HG02870 (cell line): Measurements from ENCODE around the gene SYT12.

ENCODE experiments used
- ATAC-seq: cut with Tn5 transposase; IDR thresholded peaks from one replicate; pipeline ENCODE4 v1.9.1; 2021; ENCODE audit warnings: mild to moderate bottlenecking, moderate library complexity; ENCODE audit not compliant: unreplicated experiment

The SYT12 gene

GRCh38 chr11:67054346-67054835, 31.5 kb downstream of the SYT12 start:
- no peak for ATAC-seq

GRCh38 chr11:67054836-67055523, 32.0 kb downstream of the SYT12 start:
- no peak for ATAC-seq

GRCh38 chr11:67055812-67056211, 32.9 kb downstream of the SYT12 start:
- ATAC-seq = no peak

DNA sequence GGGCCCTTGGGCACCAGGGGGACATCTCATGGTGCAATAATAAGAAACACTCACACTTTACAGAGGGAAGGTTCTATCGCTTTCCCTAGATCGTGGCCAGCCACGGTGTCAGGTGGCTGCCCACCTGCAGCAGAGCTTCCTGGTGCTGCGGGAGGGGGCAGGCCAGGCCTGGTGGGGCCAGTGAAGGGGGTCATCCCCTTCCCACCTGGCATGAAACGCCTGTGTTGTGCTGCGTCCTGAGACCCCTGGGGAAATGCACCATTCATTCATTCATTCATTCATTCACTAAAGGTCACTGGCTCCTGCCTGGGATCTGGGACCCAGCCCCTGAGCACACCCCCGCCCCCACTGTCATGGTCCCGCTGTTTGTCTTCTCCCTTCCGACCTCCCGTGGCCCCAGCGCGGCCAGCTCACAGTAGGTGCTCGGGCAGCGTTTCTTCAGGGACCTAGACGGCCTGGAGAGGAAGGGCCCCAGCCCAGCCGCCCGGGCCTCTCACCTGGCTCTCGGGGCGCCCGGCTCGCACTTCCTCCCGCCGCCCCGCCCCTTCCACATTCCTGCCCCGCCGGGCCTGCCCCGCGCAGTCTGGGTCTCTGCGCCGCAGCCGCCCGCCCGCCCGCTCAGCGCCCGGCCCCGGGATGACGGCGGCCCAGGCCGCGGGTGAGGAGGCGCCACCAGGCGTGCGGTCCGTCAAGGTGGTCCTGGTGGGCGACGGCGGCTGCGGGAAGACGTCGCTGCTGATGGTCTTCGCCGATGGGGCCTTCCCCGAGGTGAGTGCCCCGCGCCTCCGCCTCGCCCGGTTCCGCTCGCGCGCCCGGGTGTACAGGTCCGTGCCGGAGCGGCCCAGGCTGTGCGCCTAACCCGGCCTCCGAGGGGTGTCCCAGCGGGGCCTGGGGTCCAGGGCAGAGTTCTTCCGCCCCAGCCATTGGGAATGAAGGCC, 33.6 kb downstream of the SYT12 start, which contains the start of gene RHOD:
RHOD (plus strand) TSS at position 581 of the 938 bp plus-strand sequence; CDS start at position 637, 56 bp downstream.
- ATAC-seq = no peak

- ATAC-seq = no peak
Observed at GRCh38 chr11:67057205-67057672, 34.3 kb downstream of the SYT12 start.

DNA sequence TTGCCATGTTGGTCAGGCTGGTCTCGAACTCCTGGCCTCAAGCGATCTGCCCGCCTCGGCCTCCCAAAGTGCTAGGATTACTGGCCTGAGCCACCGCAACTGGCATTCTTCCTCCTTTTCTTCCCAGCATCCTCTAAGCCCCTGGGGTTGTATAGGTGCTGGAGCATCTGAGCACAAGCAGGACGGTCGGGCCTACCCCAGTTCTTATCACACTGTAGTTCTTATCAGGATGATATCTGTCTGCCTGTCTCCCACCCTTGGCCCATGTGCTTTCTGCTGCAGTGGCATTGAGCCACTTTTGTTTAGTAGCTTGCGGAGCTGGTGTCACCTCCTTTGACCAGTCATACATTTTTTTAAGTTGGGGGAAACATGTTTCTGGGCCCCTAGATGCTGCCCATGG, 35.6 kb downstream of the SYT12 start:
- ATAC-seq = no peak

GRCh38 chr11:67059671-67060070, 36.7 kb downstream of the SYT12 start:
- ATAC-seq = no peak

DNA sequence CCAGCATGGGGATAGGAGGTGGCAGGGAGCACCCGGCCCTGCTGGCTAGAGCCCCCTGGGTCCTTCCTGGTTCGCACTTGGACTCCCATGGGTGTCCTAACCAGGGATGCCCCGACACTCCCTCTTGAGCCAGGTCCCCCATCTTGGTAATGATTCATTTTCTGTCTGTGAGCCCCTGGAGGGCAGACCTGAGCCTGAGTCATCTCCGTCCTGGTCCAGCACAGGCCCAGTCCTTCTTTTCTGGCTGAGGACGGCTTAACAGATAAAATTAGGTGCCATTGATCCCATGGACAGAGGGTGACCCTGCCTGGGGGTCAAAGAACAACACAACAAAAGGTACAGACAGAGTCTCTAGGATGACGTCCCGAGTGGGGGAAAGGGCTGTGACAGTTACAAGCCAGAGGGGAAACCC, 37.2 kb downstream of the SYT12 start:
- no peak for ATAC-seq

DNA sequence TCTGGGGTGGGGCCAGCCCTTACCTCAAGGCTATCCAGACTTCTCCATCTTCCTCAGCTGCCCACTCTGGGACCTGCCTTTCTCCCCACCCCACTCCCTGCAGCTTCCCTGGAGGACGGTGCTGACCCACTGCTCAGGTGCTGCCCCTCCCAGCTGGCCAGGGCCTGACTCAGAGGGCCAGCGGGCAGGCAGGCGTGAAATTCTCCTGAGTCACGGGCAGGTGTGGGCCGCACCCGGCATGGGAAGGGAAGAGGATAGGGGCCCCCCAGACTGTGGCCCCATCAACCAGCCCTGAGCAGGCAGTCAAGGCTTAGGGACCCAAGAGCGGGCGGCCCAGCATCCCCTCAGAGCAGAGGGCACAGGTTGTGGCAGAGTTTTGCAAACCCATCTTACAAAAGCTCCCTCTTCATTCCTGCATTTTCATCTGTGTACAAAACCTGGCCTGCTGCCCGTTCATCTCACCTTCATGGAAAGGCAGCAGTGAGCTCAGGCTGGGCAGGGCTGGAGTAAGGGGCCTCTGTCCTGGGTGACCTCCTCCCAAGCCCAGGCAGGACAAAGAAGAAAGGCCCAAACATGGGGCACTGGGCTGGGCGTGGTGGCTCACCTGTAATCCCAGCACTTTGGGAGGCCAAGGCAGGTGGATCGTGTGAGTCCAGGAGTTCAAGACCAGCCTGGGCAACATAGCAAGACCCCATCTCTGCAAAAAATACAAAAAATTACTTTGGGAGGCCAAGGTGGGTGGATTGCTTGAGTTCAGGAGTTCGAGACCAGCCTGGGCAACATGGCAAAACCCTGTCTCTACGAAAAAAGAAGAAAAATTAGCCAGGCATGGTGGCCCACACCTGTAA, 39.8 kb downstream of the SYT12 start:
- no peak for ATAC-seq

DNA sequence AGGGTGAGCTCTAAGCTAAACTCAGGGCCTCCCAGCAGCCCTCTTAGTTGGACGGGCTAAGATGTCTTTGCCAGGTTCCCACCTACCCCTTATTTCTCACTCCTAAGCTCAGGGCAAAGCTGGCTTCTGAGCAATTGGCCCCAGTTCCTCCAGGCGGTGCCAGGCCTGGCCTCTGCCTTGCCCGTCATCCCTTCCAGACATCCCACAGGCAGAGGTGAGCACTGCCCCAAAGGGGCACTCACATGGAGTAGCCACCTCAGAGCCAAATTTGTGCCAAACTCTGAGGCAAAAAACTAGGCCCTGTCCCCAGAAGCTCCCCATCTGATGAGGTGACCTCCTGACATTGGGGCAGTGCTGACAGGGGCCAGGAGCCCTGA, 43.4 kb downstream of the SYT12 start:
- ATAC-seq = no peak

DNA sequence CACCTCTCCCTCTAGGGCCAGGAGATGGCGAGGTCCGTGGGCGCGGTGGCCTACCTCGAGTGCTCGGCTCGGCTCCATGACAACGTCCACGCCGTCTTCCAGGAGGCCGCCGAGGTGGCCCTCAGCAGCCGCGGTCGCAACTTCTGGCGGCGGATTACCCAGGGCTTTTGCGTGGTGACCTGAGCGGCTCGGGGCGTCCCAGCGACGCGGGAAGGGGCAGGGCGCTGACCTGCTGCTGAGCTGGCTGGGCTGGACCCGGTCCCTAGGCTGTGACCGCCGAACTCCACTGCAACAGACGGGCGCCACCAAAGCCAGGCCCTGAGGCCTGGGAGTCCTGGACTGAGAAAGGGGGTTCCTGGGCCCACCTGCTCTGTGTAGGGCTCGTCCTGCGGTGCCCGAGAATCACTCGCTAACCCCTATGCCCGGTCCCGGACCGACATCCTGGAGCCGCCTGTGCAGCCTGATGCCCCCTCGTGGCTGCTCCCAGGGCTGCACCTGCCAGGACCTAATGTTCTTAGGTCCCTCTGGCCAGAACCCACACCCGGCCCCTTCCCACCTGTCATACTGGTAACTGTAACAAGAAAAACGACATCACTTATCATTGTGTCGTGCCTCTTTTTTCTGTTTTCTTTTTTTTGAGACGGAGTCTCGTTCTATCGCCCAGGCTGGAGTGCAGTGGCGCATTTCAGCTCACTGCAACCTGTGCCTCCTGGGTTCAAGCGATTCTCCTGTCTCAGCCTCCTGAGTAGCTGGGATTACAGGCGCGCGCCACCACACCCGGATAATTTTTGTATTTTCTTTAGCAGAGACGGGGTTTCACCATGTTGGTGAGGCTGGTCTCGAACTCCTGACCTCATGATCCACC, 48.7 kb downstream of the SYT12 start:
- ATAC-seq = no peak

GRCh38 chr11:67072295-67072694, 49.4 kb downstream of the SYT12 start:
- no peak for ATAC-seq

- no peak for ATAC-seq
Observed at GRCh38 chr11:67073908-67074307, 51.0 kb downstream of the SYT12 start.

DNA sequence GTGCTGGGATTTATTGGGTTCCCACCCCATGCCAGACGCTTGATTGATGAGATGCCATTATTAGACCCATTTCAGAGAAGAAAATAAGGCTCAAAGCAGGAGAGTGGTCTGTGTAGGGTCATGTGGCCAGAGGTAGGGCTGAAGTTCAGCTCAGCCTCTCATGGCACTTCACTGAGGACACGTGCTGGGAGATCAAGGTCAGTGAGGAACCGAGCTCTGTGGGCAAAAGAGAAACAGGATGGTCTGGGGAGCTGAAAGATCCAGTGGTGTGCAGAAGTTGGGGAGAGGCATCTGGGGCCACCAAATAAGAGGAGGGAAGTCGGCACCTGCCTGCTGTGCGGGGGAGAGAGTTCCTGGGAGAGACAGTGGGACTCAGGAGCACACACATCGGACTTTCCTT, 53.3 kb downstream of the SYT12 start:
- no peak for ATAC-seq

- ATAC-seq = no peak
Observed at GRCh38 chr11:67079065-67079705, 56.3 kb downstream of the SYT12 start.

- no peak for ATAC-seq
Observed at GRCh38 chr11:67082071-67082791, 59.3 kb downstream of the SYT12 start.

DNA sequence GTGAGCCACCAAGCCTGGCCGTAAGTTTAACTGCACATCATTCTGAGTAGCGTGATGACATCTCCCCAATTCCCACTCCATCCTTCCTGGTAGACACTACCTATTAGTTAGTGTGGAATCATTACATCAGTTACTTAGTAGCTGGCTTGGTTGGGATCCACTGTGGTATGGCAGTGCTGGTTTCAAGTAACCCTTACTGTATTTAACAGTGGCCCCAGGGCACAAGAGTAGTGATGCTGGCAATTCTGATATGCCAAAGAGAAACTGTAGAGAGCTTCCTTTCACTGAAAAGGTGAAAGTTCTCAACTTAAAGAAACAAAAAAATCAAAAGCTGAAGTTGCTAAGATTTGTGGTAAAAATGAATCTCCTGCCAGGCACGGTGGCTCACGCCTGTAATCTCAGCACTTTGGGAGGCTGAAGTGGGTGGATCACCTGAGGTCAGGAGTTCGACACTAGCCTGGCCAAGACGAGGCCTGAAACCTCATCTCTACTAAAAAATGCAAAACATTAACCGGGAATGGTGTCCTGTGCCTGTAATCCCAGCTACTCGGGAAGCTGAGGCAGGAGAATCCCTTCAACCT, 60.9 kb downstream of the SYT12 start:
- ATAC-seq = no peak

DNA sequence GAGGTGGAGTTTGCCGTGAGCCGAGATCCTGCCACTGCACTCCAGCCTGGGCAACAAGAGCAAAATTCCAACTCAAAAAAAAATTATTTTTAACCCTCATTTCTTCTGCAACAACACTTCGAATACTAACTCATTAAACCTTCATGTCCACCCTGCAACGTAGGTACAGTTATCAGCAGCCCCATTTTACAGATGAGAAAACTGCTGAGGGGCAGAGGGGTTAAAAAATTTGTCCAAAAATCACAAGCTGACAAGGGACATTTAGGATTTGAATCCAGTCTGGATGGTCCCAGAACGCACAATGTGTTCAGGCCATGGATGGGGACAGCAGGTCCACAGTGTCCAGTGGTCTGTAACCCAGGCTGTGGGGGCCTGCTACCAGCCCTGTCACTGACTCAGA, 62.7 kb downstream of the SYT12 start:
- ATAC-seq = no peak
